Fibroblast of skin of scalp (primary cell): Measurements from ENCODE around the gene NKD2.
"Not testable (repeated sequence)": the region's sequence is repeated elsewhere in the genome, so short reads cannot be mapped to it uniquely, and the experiment has no call there.

ENCODE experiments used
- DNase-seq: peaks from one replicate; pipeline ENCODE4 v3.0.0-alpha.2; 2013

The NKD2 gene

DNA sequence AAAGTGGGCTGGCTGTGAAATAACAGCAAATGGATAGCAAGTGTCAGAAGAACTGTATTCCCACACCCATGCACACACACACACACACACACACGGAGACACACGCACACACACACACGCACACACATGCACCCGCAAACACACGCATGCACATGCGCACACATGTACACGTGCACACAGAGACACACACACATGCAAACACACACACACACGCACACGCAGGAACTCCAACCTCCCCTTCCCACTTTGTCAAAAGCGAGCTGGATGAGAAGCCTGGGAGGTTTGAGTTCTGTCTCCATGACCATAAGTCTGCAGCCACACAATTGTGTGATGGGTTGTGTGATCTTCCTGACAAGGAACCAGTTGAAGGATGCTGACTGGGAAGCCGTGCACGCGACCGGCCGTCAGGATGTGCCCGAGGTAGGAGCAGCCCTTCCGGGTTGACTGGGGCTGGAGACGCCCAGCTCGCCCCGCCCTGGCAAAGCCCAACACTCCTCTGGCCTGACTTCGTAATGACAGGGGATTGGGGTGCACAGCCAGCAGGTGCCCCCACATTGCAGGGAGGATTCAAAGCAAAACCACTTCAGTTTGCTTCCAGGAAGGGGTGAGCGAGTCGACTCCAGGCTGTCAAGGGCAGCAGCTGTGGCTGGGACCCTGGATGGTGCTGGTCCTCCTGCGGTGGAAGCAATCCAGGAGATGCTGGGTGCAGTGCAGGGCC lies 29.3 kb upstream of the NKD2 start:
- no peak for DNase-seq

- DNase-seq = no peak
These were observed 28.5 kb upstream of the NKD2 start for GRCh38 chr5:980001-980588.

- DNase-seq = no peak
These were observed 27.6 kb upstream of the NKD2 start for GRCh38 chr5:980966-981365.

DNA sequence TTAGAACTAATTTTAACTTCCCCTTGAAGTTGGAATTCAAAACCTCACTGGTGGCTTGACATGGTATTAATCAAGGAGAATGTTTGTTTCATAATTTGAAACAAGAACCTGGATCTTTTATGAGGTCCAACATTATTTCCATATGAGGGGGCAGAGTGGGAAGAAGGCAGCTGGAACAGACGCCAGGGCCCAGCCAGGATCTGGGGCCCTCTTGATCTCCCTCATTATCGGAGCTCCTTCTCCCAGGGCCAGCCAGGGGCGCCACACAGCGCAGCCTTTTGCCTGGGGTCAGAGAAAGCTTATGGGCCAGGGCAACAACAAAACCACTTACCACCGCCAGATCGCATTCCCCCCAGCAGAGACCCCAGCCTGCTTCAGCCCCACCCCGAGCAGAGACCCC lies 27.1 kb upstream of the NKD2 start:
- no peak for DNase-seq

DNA sequence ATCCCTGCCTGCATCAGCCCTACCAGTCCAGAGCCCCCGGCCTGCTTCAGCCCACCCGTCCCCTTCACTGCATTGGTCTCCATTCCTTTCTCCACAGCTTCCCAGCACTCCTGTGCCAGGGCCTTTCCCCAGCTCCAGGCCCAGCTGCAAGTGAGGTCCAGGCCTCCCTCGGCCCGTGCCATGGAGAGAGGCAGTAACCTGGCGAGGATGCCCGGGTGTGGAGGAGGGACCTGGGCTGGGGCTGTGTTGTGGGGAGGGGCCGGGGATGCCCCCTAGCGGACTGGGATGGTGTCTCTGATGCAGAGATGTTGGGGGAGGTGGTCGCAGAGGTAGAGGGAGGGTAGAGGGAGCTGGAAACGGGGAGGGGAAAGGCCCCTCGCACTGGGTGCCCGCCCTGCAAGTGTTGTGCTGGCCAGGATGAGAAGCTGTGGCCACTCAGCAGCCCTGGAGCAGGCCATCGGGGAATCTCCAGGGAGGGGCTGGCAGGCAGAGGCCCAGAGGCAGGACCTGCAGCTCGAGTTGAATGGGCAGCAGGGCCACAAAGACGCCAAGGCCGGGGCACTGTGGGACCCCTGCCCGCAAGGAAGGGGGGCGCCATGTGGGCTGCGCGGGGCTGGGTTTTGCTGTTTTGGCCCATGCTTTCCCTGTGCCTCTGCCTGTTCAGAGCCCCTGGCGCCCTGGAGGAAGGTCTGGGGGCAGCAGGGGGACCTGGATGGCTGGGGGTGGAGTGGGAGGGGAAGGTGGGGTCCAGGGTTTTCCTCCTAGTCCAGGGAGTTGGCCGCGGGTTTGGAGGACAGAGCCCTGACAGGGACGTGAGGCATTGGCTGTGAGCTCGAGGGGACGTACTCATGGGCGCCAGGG lies 26.0 kb upstream of the NKD2 start:
- no peak for DNase-seq

DNA sequence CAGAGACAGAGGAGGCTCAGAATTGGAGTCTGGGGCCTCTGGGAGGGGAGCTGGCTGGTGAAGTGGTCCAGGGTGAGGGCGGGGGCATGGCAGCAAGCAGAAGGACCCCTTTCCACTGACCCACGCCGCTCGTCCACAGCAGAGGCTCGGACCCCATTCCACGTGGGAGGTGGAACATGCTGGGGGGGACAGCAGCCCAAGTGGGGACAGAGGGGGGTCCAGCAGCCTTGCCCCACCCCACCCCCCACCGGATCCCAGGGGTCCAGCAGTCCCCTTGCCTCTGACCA lies 25.4 kb upstream of the NKD2 start:
- DNase-seq = no peak

- no peak for DNase-seq
These were observed 25.0 kb upstream of the NKD2 start for GRCh38 chr5:983568-983967.

- DNase-seq = no peak
These were observed 23.8 kb upstream of the NKD2 start for GRCh38 chr5:984774-985173.

DNA sequence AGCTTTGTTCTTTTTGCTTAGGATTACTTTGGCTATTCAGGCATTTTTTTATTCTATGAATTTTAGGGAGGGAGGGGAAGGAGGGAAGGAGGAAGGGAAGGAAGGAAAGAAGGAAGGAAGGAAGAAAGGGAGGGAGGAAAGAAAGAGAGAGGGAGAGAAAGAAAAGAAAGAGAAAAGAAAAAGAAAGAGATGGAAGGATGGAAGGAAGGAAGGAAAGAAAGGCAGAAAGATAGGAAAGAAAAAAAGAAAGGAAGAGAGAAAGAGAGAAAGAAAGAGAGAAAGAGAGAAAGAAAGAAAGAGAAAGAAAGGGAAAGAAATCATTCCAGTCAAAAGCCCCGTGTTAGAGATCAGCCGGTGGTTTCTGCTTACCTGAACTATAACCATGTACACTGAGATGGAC lies 20.8 kb upstream of the NKD2 start:
- DNase-seq = no peak

- DNase-seq = no peak
These were observed 20.3 kb upstream of the NKD2 start for GRCh38 chr5:988322-988721.

GRCh38 chr5:989961-990530 lies 18.6 kb upstream of the NKD2 start:
- DNase-seq = no peak

- no peak for DNase-seq
These were observed 16.9 kb upstream of the NKD2 start for GRCh38 chr5:991472-992267.

DNA sequence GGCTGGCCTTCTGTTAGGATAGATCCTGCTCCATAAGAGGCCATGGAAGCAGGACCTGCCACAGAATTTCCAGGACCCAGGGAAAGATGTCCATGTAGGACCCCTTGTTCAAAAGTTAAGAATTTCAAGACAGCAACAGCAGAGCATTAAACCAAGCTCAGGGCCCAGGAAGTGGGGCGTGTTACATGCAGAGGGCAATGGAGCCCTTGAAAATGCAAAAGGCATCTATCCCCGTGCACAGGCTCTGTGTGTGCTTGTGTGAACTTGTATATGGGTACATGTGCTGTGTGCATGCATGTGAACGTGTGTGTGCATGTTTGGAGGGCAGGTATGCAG lies 14.4 kb upstream of the NKD2 start:
- DNase-seq = no peak

DNA sequence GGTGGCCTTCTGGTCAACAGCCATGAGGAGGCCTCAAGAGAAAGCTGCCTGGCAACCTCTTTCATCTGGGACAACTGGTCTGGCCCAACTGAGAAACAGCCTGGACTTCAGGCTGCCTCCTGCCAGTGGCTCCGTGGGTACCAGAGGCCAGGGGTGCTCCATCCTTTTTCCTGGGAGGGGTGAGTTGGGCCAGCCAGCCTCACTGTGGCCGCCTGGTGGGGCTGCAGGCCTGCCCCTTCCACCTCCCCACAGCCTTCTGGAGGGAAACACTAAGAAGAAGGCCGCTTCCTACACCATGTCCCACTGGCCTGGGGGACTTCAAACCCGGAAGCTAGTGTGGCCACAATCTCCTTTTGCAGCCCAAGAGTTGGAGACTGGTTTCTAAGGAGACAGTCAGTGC lies 13.8 kb upstream of the NKD2 start:
- no peak for DNase-seq

DNA sequence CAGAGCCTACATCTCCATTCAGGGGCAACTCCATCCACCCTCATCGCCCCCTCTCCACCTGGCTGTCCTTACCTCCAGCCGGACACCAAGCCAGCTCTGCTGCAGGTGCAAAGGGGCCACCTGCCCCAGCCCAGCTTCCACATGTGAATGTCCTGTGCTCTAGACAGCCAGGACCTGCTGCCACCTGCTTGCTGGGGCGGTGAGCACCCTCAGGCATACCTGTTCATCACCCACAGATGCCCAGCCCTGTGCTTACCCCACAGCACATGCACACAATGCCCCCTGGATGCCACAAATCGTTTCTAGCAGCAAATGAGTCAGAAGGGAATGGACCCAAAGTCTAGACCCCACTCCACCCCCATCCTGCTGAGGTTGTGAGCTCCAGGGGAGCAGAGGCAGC lies 13.3 kb upstream of the NKD2 start:
- DNase-seq = no peak

DNA sequence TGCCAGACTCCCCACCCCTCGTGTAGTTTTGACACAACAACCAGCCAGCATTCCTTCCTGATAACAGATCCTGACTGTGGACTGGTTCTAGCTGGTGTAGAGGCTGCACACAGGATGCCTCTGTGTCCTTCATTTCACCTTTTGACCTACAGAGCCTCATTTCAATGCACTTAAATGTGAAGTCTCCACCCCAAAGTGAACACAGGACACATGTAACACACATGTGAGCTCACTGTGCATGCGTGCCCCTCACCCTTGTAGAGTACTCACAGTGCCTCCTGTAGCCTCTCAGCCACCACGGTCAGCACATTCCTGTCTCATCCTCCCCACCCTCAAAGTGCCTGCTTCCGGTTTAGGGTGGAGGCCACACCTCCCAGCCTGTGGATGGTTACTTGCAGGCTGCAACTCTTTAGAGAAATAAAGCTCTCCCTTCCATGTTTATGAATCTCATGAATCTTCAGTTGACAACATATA lies 11.6 kb upstream of the NKD2 start:
- DNase-seq = peak; percentile 48

DNA sequence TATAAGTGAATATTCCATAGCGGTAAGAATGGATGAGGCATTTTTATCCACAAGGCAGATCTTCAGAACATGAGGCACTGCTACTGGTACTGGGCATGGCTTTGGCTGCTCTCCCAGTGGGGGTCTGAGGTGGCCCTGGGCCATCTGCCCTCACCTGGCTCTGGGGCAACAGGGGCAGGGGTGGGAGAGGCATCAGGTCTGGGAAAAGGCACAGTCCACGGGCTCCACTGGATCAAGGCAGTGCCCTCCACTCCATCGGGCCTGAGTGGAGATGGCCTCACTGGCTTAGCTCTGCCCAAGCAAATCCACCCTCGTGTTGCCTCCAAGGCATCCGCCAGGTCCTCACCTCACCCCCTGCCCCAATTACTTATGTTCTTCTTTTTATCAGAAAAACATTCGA lies 10.9 kb upstream of the NKD2 start:
- no peak for DNase-seq

GRCh38 chr5:998246-999031 lies 10.2 kb upstream of the NKD2 start:
- DNase-seq = no peak

- DNase-seq = no peak
These were observed 9.5 kb upstream of the NKD2 start for GRCh38 chr5:999032-999501.

- DNase-seq = no peak
These were observed 8.9 kb upstream of the NKD2 start for GRCh38 chr5:999724-1000123.

- no peak for DNase-seq
These were observed 8.3 kb upstream of the NKD2 start for GRCh38 chr5:1000329-1000728.

DNA sequence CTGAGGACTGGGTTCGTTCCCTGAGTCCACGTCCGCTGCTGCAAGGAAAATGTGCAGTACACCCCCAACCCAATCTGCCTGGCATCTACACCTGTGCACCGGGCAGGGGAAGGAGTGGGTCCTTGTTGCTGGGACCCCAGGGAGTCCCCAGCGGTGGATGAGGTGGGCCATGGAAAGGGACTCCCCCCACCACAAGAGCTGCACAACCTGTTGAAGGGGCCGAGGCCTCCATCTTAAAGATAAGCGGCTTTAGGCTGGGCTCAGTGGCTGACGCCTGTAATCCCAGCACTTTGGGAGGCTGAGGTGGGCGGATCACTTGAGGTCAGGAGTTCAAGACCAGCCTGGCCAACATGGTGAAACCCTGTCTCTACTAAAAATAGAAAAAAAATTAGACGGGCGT lies 7.8 kb upstream of the NKD2 start:
- not testable (repeated sequence) for DNase-seq
